ENCODE results near the gene APPL2.

DNA sequence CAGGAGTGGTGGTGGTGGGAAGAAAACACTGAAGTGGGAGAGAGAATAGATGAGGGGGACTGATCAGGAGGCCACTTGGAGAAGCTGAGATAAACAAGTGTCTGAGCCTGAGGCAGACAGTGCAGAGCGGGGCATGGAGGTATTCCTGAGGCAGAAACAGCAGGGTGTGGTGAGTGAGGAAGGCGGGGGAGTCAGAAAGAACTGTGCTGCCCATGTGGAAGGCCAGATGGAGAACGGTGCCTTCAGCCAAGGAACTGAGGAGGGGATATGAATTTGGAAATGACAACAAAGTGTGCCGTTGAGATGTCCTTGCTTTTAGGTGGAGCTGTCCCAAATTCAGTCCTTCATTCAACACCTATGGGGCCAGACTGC is 13.7 kb downstream of the APPL2 start:
- TF ChIP-seq, protein P1, sequence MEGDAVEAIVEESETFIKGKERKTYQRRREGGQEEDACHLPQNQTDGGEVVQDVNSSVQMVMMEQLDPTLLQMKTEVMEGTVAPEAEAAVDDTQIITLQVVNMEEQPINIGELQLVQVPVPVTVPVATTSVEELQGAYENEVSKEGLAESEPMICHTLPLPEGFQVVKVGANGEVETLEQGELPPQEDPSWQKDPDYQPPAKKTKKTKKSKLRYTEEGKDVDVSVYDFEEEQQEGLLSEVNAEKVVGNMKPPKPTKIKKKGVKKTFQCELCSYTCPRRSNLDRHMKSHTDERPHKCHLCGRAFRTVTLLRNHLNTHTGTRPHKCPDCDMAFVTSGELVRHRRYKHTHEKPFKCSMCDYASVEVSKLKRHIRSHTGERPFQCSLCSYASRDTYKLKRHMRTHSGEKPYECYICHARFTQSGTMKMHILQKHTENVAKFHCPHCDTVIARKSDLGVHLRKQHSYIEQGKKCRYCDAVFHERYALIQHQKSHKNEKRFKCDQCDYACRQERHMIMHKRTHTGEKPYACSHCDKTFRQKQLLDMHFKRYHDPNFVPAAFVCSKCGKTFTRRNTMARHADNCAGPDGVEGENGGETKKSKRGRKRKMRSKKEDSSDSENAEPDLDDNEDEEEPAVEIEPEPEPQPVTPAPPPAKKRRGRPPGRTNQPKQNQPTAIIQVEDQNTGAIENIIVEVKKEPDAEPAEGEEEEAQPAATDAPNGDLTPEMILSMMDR (IDR thresholded peaks at IDR 0.05; ENCODE audit: low read length) = no peak
- no peak for TF ChIP-seq EZH2 (IDR thresholded peaks at IDR 0.05; ENCODE audit: borderline replicate concordance, low read length)

Measured in OCI-LY1 (cell line).